Endometrium (tissue), 2 donors: ENCODE data around the gene CIBAR2.

Source experiments
- FAIRE-seq: peaks from 2 replicates; lab custom pipeline; 2012; peaks lifted over from hg19 to GRCh38; lab: Jason Lieb, UNC
- donor health status: control.
- donor health status: control.

Gene CIBAR2

GRCh38 chr16:85083051-85083639 lies 29.1 kb downstream of the CIBAR2 start:
- FAIRE-seq: no peak

- no peak for FAIRE-seq
Measured at GRCh38 chr16:85082173-85083050, 29.9 kb downstream of the CIBAR2 start.

GRCh38 chr16:85081765-85082164 lies 30.5 kb downstream of the CIBAR2 start:
- FAIRE-seq: no peak

GRCh38 chr16:85081038-85081437 lies 31.2 kb downstream of the CIBAR2 start:
- no peak for FAIRE-seq

- FAIRE-seq: no peak
Measured at GRCh38 chr16:85079785-85080570, 32.3 kb downstream of the CIBAR2 start.

GRCh38 chr16:85078952-85079351 lies 33.3 kb downstream of the CIBAR2 start:
- no peak for FAIRE-seq

GRCh38 chr16:85078226-85078625 lies 34.0 kb downstream of the CIBAR2 start:
- no peak for FAIRE-seq

GRCh38 chr16:85077576-85078125 lies 34.6 kb downstream of the CIBAR2 start:
- FAIRE-seq: no peak

- FAIRE-seq: no peak
Measured at GRCh38 chr16:85077039-85077438, 35.2 kb downstream of the CIBAR2 start.

- no peak for FAIRE-seq
Measured at GRCh38 chr16:85075236-85075924, 36.9 kb downstream of the CIBAR2 start.

- FAIRE-seq: no peak
Measured at GRCh38 chr16:85074225-85074914, 37.9 kb downstream of the CIBAR2 start.

GRCh38 chr16:85072947-85073346 lies 39.3 kb downstream of the CIBAR2 start:
- no peak for FAIRE-seq

GRCh38 chr16:85072076-85072860 lies 40.0 kb downstream of the CIBAR2 start:
- no peak for FAIRE-seq

- no peak for FAIRE-seq
Measured at GRCh38 chr16:85069171-85069570, 43.1 kb downstream of the CIBAR2 start.

GRCh38 chr16:85068746-85069145 lies 43.5 kb downstream of the CIBAR2 start:
- FAIRE-seq: no peak

GRCh38 chr16:85067426-85067825 lies 44.8 kb downstream of the CIBAR2 start:
- no peak for FAIRE-seq

- no peak for FAIRE-seq
Measured at GRCh38 chr16:85067024-85067423, 45.2 kb downstream of the CIBAR2 start.

- FAIRE-seq: no peak
Measured at GRCh38 chr16:85066346-85066885, 45.9 kb downstream of the CIBAR2 start.

- no peak for FAIRE-seq
Measured at GRCh38 chr16:85065099-85065498, 47.2 kb downstream of the CIBAR2 start.

- FAIRE-seq: no peak
Measured at GRCh38 chr16:85064186-85064585, 48.1 kb downstream of the CIBAR2 start.
